HG02870 (cell line): Measurements from ENCODE around the gene SAT1.

ENCODE experiments used
- ATAC-seq: cut with Tn5 transposase; IDR thresholded peaks from one replicate; pipeline ENCODE4 v1.9.1; 2021; ENCODE audit warnings: mild to moderate bottlenecking, moderate library complexity; ENCODE audit not compliant: unreplicated experiment

SAT1 gene

GRCh38 chrX:23804578-23804977 lies 21.6 kb downstream of the SAT1 start:
- no peak for ATAC-seq

GRCh38 chrX:23805389-23805788 lies 22.4 kb downstream of the SAT1 start:
- no peak for ATAC-seq

- no peak for ATAC-seq
Measured at GRCh38 chrX:23810279-23810678, 27.3 kb downstream of the SAT1 start.

- no peak for ATAC-seq
Measured at GRCh38 chrX:23811108-23811651, 28.2 kb downstream of the SAT1 start.

DNA sequence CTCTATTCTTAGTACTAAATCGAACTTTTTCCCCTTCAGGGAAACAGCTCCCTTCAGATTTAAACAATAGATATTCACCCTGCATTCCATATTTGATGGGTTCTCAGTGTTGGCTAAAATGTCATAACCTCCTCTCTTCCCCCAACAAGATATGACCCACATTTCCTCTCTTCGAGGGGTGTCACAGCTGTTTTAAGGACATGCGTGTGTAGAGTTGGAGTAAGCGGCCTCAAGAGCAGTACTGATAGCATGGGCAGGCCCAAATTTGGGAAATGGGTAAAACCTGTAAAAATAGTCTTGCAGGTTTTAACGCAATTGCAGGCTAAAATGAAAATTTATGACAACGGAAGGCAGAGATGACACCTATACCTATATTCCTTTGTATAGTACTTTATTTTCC lies 28.7 kb downstream of the SAT1 start:
- ATAC-seq = no peak

GRCh38 chrX:23813808-23814207 lies 30.8 kb downstream of the SAT1 start:
- ATAC-seq = no peak

- ATAC-seq = no peak
Measured at GRCh38 chrX:23815376-23815775, 32.4 kb downstream of the SAT1 start.

DNA sequence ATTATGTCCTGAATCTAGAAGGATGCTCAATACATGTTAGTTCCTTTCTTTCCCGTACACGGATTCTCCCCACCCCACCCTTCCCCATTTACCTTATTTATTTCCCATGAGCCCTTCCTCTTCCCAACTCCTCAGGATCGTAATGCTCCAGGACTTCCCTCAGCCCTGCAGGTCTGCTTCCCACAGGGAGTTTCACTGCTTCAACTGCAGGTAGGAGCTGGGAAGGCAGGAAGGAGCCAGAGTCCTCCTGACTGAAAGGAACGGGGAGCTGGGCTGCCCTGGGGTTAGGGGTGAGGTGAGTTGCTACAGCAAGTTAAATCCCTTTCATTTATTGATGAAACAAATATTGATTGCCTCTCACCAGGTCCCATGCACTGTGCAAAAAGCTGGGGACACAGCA lies 33.2 kb downstream of the SAT1 start:
- no peak for ATAC-seq

DNA sequence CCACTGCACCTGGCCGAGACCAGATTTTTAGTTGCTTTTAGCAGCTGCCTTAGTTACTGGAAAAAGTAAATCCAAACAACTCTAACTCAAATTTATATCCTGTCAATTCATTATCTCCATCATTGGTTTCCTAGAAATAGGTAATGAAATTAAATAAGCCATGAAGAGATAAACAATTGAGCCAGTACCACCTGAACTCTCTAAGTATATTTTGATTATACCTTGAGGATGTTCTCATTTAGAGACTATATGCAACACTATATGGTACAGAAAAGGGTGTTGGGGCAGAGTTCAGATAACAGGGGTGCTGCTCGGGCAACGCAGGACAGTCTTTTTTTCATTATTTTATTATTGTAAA lies 35.0 kb downstream of the SAT1 start:
- no peak for ATAC-seq

GRCh38 chrX:23819385-23820234 lies 36.6 kb downstream of the SAT1 start:
- ATAC-seq = no peak

DNA sequence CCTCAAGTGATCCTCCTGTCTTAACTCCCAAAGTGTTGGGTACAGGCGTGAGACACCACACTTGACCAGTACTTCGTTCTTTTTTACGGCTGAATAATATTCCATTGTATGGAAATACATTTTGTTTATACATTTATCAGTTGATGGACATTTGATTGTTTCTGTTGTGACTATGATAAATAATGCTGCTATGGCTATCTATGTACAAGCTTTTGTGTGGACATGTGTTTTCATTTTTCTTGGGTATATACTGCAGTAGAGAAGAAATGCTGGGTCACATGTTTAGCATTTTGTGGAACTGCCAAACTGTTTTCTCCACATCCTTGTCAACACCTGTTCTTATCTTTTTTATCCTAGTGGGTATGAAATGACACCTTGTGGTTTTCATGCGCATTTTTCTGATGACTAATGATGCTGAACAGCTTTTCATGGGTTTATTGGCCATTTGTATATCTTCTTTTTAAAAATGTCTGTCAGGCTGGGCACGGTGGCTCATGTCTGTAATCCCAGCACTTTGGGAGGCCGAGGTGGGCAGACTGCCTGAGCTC lies 37.3 kb downstream of the SAT1 start:
- ATAC-seq = no peak

DNA sequence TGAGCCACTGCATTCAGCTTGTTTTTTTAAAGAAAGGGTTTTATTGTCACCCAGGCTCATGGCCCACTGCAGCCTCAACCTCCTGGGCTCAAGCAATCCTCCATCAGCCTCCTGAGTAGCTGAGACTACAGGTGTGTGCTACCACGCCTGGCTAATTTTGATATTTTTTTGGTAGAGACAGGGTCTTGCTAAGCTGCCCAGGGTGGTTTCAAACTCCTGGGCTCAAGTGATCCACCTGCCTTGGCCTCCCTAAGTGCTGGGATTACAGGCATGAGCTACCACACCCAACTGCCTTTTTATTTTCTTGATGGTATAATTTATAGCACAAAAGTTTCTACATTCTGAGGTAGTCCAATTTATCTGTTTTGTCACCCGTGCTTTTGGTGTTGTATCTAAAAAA lies 38.9 kb downstream of the SAT1 start:
- no peak for ATAC-seq

DNA sequence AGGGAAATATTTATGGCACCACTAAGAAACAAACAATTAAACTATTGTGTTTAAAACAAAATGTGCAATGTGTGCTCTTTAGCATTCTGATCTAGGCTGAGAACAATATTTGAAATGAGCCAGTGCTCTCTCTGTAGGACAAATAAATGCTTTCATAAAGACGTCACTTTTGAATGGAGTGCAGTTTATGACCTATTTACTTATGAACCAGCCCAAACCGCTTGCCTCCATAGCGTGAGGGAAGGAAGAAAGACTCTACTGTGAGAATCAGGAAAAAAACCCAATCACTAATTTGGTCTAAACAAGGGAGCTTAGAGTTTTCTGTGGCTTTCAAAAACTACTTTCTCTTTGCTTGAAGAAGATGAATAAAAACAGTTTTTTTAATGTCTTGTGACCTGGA lies 39.4 kb downstream of the SAT1 start:
- ATAC-seq = no peak

DNA sequence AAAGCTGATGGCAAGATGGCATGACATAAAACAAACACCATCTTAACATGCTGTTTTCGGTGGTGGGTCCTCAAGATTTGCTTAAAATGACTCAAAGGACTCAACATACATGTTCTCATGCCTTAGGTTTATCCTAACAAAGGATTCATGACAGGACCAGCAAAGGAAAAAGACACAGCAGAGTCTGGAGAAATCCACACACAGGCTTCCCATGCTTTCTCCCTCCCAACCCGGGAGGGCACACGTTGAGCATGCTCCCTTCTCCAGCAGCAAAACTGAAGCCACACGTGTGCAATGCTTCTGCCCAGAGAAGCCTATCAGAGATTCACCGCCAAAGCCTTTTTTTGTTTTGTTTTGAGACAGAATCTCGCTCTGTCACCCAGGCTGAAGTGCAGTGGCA lies 39.9 kb downstream of the SAT1 start:
- ATAC-seq = no peak

DNA sequence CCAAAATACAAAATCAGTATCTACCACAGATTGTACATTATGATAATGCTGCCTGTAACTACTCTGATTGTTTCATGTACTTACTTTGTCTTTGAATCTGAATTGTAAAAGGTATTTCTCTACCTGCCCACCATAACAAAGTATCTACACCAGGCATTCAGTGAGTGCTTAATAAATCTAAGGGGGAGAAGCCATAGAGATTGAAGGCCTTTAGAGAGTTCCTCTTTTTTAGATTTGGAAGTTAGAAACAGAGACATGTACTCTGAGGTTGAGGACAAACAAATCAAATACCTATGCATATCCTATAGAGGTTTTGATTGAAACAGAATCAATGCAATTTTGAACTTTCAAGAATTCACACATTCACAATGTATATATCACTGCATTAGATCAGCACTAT lies 42.7 kb downstream of the SAT1 start:
- ATAC-seq = no peak

- no peak for ATAC-seq
Measured at GRCh38 chrX:23826216-23826615, 43.2 kb downstream of the SAT1 start.

DNA sequence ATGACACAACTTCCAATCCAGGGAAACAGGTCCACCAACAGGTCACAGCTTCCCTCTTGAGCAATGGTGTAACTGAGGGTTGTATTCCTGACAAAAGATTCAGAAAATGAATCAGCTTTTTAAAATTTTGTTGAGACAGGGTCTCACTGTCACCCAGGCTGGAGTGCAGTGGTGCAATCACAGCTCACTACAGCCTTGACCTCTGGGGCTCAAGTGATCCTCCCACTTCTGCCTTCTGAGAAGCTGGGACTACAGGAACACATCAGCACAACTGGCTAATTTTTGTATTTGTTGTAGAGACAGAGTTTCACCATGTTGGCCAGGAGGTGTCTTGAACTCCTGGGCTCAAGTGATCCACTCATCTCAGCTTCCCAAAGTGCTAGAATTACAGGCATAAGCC lies 43.7 kb downstream of the SAT1 start:
- ATAC-seq = no peak

- no peak for ATAC-seq
Measured at GRCh38 chrX:23828881-23829280, 45.9 kb downstream of the SAT1 start.

- ATAC-seq = no peak
Measured at GRCh38 chrX:23832721-23833120, 49.7 kb downstream of the SAT1 start.
